Endothelial cell of umbilical vein (primary cell): ENCODE measurements around the gene CD151. TPM values are rescaled to one million over a fixed set of nuclear protein-coding genes. Genes with fewer than 3 reads are reported as not detected.
A peak's percentile ranks its signal among the peaks of the same experiment; 100 is the strongest.

Experiments used
- BruUV-seq: library from RNA; stranded (reverse); fragments of 400-500 nt; replicated peaks from 2 replicates; lab custom pipeline; 2021; lab: Mats Ljungman, UMichigan
- CTCF ChIA-PET: fragments of 300-600, 350-600 bp; sonication (Branson Sonifier 250); formaldehyde crosslinking; loops from one replicate; lab custom pipeline; 2021; ENCODE audit warnings: antibody characterized with exemption, inconsistent platforms; lab: Charles Lee
- POLR2A ChIA-PET: fragments of 300-600, 350-600 bp; sonication (Branson Sonifier 250); formaldehyde crosslinking; loops from one replicate; lab custom pipeline; 2021; ENCODE audit warnings: antibody characterized with exemption, inconsistent platforms; lab: Charles Lee
- DNase-seq: peaks from one replicate; pipeline ENCODE4 v3.0.0-alpha.2; 2011; ENCODE audit warnings: low read depth, low spot score
- FAIRE-seq: peaks from 2 replicates; lab custom pipeline; 2011; peaks lifted over from hg19 to GRCh38; lab: Jason Lieb, UNC
- H2AFZ ChIP-seq: 2 replicates; pipeline ENCODE4 v1.6.0; 2012; ENCODE audit warnings: low read depth, low read length, control low read depth, inconsistent platforms
- H3K27ac ChIP-seq: 2 replicates; pipeline ENCODE4 v1.5.1; 2011; ENCODE audit warnings: low read depth, mild to moderate bottlenecking, control low read depth, low read length, moderate library complexity; ENCODE audit not compliant: insufficient read depth
- H3K27me3 ChIP-seq, 2 experiments: 2 replicates each; pipeline versions ENCODE4 v1.6.0 to v1.6.1; 2011; ENCODE audit warnings: low read length in 2 of 2, mixed read lengths in 1 of 2; ENCODE audit not compliant: control insufficient read depth in 2 of 2, insufficient read depth in 2 of 2
- H3K36me3 ChIP-seq, 2 experiments: 2 replicates in 1 of 2; 3 replicates in 1 of 2; pipeline ENCODE4 v1.5.1; 2011; ENCODE audit warnings: low read length in 2 of 2, mild to moderate bottlenecking in 1 of 2, moderate library complexity in 1 of 2; ENCODE audit not compliant: control insufficient read depth in 2 of 2, insufficient read depth in 2 of 2; ENCODE audit errors: extremely low read depth in 1 of 2
- H3K4me1 ChIP-seq: 3 replicates; pipeline ENCODE4 v1.5.1; 2011; ENCODE audit warnings: mild to moderate bottlenecking, low read length; ENCODE audit not compliant: control insufficient read depth, insufficient read depth; ENCODE audit errors: extremely low read depth
- H3K4me2 ChIP-seq: 2 replicates; pipeline ENCODE4 v1.6.1; 2011; ENCODE audit warnings: low read length, control low read depth, mixed read lengths; ENCODE audit not compliant: insufficient read depth
- H3K4me3 ChIP-seq, 3 experiments: fragments of 200-600 bp in 1 of 3; sonication (generic), shearing (Covaris generic) in 1 of 3; replicated peaks in 1 of 3; 2 replicates each; pipeline ENCODE4 v1.5.1; 2011 to 2016; ENCODE audit warnings: control low read depth in 3 of 3, low read length in 3 of 3, mild to moderate bottlenecking in 2 of 3, inconsistent platforms in 1 of 3, low read depth in 1 of 3, moderate library complexity in 1 of 3; ENCODE audit not compliant: insufficient read depth in 1 of 3
- H3K79me2 ChIP-seq: 2 replicates; pipeline ENCODE4 v1.6.0; 2012; ENCODE audit warnings: low read length, inconsistent platforms; ENCODE audit not compliant: control insufficient read depth, insufficient read depth
- H3K9ac ChIP-seq: replicated peaks from 2 replicates; pipeline ENCODE3; 2011; ENCODE audit warnings: low read length, control low read depth; ENCODE audit not compliant: insufficient read depth; ENCODE audit errors: extremely low read depth
- H3K9me1 ChIP-seq: replicated peaks from 3 replicates; pipeline ENCODE4 v1.6.0; 2011; ENCODE audit warnings: mild to moderate bottlenecking, low read length; ENCODE audit not compliant: control insufficient read depth, insufficient read depth; ENCODE audit errors: extremely low read depth
- H3K9me3 ChIP-seq: replicated peaks from 2 replicates; pipeline ENCODE4 v1.5.1; 2012; ENCODE audit warnings: low read length, inconsistent platforms; ENCODE audit not compliant: control insufficient read depth, insufficient read depth
- H4K20me1 ChIP-seq: replicated peaks from 2 replicates; pipeline ENCODE3; 2011; ENCODE audit warnings: mild to moderate bottlenecking, low read length; ENCODE audit not compliant: control insufficient read depth, insufficient read depth; ENCODE audit errors: extremely low read depth
- CTCF ChIP-seq, 2 donors: IDR thresholded peaks; 1 replicate in 1 of 2; 2 replicates in 1 of 2; pipeline ENCODE4 v1.5.1; 2011; ENCODE audit warnings: low read length in 2 of 2, mild to moderate bottlenecking in 2 of 2, moderate library complexity in 2 of 2, control low read depth in 1 of 2, inconsistent platforms in 1 of 2, low read depth in 1 of 2; ENCODE audit not compliant: insufficient read depth in 1 of 2; ENCODE audit errors: extremely low read depth in 1 of 2
- MAX ChIP-seq: IDR thresholded peaks from 2 replicates; pipeline ENCODE4 v1.6.1; 2011; ENCODE audit not compliant: insufficient read depth, insufficient read length
- POLR2A ChIP-seq: IDR thresholded peaks from 2 replicates; pipeline ENCODE4 v1.6.1; 2012; ENCODE audit warnings: low read depth, mild to moderate bottlenecking, control low read depth, low read length
- POLR2AphosphoS5 ChIP-seq: IDR thresholded peaks from 2 replicates; pipeline ENCODE4 v1.6.1; 2012; ENCODE audit warnings: low read depth, mild to moderate bottlenecking, control low read depth, low read length, moderate library complexity; ENCODE audit not compliant: insufficient read depth
- dilution Hi-C: fragments of 300-500 bp; cut with MboI; formaldehyde crosslinking; loops from one replicate; pipeline ENCODE4 v1.15.0; 2019; ENCODE audit warnings: low sequenced_read_pairs; ENCODE audit not compliant: extremely low pct_ligation_motif_present
- intact Hi-C: fragments of 100-400 bp; cut with micrococcal nuclease; formaldehyde crosslinking; loops from one replicate; pipeline ENCODE4 v1.10.0; 2022
- polyA plus RNA-seq, 4 experiments: library from polyadenylated mRNA; depleted of rRNA in 3 of 4; stranded (reverse) in 3 of 4; unstranded in 1 of 4; fragments of >200 nt; gene quantifications; 2 replicates each; pipeline versions ENCODE4 v1.2.1 to v1.2.3, GENCODE V29; 2011 to 2012; ENCODE audit warnings: missing spikeins in 1 of 4
- total RNA-seq: library from RNA; stranded (reverse); gene quantifications from 2 replicates; pipeline ENCODE4 v1.2.3, GENCODE V29; 2021

The CD151 gene
- total and polyA plus RNA-seq, 2 donors (not counting 3 experiments of a cell fraction or from before 2014, with no cell fraction given): 515 to 1,090 TPM

GRCh38 chr11:797296-798092 is 35.3 kb upstream of the CD151 start:
- dilution Hi-C loops: no loop called here
- FAIRE-seq: peak; percentile 89

More at GRCh38 chr11:797296-798092, 35.3 kb upstream of the CD151 start:
- TSS peak; percentile 4 for BruUV-seq
- Histone ChIP-seq H3K4me2 (peak overlapping the region; percentile 62), H3K27ac (peak overlapping the region; percentile 32), H3K9me1 (no peaks in the 10 kb centered on the region), H3K79me2 (peaks cover 11% of the 10 kb centered on the region), H3K27me3 (no peaks in the 10 kb centered on the region), H2AFZ (peak overlapping the region; percentile 56), H3K4me1 (peaks cover 14% of the 10 kb centered on the region), H3K36me3 (peaks cover 0 to 15% of the 10 kb centered on the region in 2 experiments), H3K9ac (peak overlapping the region; percentile 45), H3K4me3 (peak overlapping the region; percentile 57 to 66 (median 64)), H4K20me1 (no peaks in the 10 kb centered on the region), H3K9me3 (no peaks in the 10 kb centered on the region)
- ChIA-PET CTCF (interaction anchor here (1.1 to 2.1 kb wide), 4 partner anchors 12 to 47 kb away, joined by 4 to 9 read pairs (median 8); partner anchors contain the start of gene RPLP2), POLR2A (interaction anchor here (0.7 to 1.0 kb wide), 2 partner anchors 12 to 37 kb away, joined by 3 read pairs; partner anchors contain the start of gene RPLP2)
- peak; percentile 80 for DNase-seq
- TF ChIP-seq CTCF (IDR thresholded peaks at IDR 0.05; ENCODE audit: extremely low read depth in 1 of 2, insufficient read depth in 1 of 2, low read depth in 1 of 2, low read length in 2 of 2) (no peak), POLR2AphosphoS5 (no peak), POLR2A (peak; percentile 78), MAX (peak; percentile 82)
- intact Hi-C loops: loop anchor here (1.0 to 2.0 kb wide), 2 partner anchors 12 to 15 kb away; partner anchors contain the start of gene RPLP2
